Upper lobe of left lung (tissue), 6 donors: ENCODE results near the gene VGLL3. TPM values are rescaled to one million over a fixed set of nuclear protein-coding genes. Genes with fewer than 3 reads are reported as not detected.

Experiments used
- ATAC-seq, 2 donors: fragments of 200-7000 bp; cut with Tn5 transposase; one replicate each; pipeline ENCODE4 v1.9.1; 2022; ENCODE audit warnings: mild to moderate bottlenecking in 2 of 2, moderate library complexity in 2 of 2; ENCODE audit not compliant: low FRiP score in 2 of 2
- DNase-seq, 2 donors: peaks; one replicate each; pipeline ENCODE4 v3.0.0-alpha.2; 2019 to 2020
- H3K27ac ChIP-seq, 4 donors: fragments of 200-600 bp; sonication (generic); one replicate each; pipeline ENCODE4 v1.5.1; 2016 to 2019
- H3K27me3 ChIP-seq, 4 donors: fragments of 200-600 bp; sonication (generic); one replicate each; pipeline ENCODE4 v1.5.1; 2017 to 2019
- H3K36me3 ChIP-seq, 4 donors: fragments of 200-600 bp; sonication (generic); one replicate each; pipeline ENCODE4 v1.5.1; 2016 to 2019
- H3K4me1 ChIP-seq, 4 donors: fragments of 200-600 bp; sonication (generic); one replicate each; pipeline ENCODE4 v1.5.1; 2018 to 2019
- H3K4me3 ChIP-seq, 4 donors: fragments of 200-600 bp; sonication (generic); one replicate each; pipeline ENCODE4 v1.5.1; 2017 to 2019; ENCODE audit warnings: mild to moderate bottlenecking in 2 of 4, moderate library complexity in 1 of 4
- H3K9me3 ChIP-seq, 4 donors: fragments of 200-600 bp; sonication (generic); one replicate each; pipeline ENCODE4 v1.5.1; 2018 to 2019
- CTCF ChIP-seq, 6 experiments: fragments of 450-650 bp in 4 of 6; fragments of 200-600 bp in 2 of 6; sonication (generic) in 2 of 6; IDR thresholded peaks; one replicate each; pipeline ENCODE4 v1.5.1; 2016 to 2019; ENCODE audit warnings: antibody characterized with exemption in 6 of 6
- EP300 ChIP-seq, 4 donors: sonication (generic); formaldehyde crosslinking; IDR thresholded peaks; one replicate each; pipeline ENCODE4 v1.5.1; 2017; ENCODE audit warnings: antibody characterized with exemption in 4 of 4, control low read depth in 2 of 4
- POLR2A ChIP-seq, 4 donors: fragments of 450-650 bp; IDR thresholded peaks; one replicate each; pipeline ENCODE4 v1.5.1; 2016 to 2017; ENCODE audit warnings: antibody characterized with exemption in 4 of 4, mild to moderate bottlenecking in 2 of 4
- POLR2AphosphoS5 ChIP-seq, 2 donors: sonication (generic); formaldehyde crosslinking; IDR thresholded peaks; one replicate each; pipeline ENCODE4 v1.5.1; 2017; ENCODE audit warnings: antibody characterized with exemption in 2 of 2
- WGBS, 2 donors: methylation state at CpG; one replicate each; pipeline ENCODE4 v1.1.5; 2017 to 2018; 5-methylcytosine and 5-hydroxymethylcytosine counted together
- total RNA-seq, 6 donors: library from RNA; depleted of rRNA in 4 of 6; stranded (reverse); fragments of >200 nt in 4 of 6; gene quantifications; one replicate each; pipeline versions ENCODE4 v1.1.0 to v1.2.1, GENCODE V29; 2016 to 2021
- donor health status: DM: no; HTN: no; CAD: no; lungs with moderate emphysema.
- donor health status: DM: no; HTN: yes; CAD: no; lungs with severe emphysema.

VGLL3 gene
- total RNA-seq, 6 donors from 2014 or later: 11.5 to 50.5 (median 38.3) TPM

DNA sequence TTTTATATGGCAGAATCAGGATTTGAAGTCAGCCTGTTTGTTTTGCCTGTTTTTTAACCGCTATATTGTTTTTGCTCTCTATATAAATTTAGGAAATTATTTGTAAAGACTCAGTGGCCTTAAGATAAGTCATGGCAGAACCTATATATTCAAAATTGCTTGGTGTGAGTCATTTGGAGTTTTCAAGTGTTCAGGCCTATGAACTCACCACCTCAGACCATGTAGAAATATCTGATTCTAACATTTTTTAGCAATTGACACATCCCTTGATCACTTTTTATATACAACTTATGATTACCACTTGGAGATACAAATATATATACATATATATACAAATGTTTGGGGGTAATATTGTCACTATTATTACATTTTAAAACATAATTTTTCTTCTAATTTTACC lies 95.7 kb downstream of the VGLL3 start:
- no peak for ATAC-seq
- Histone ChIP-seq H3K36me3 (no peaks in the 10 kb centered on the region), H3K9me3 (no peaks in the 10 kb centered on the region), H3K27me3 (no peaks in the 10 kb centered on the region), H3K4me1 (no peaks in the 10 kb centered on the region), H3K4me3 (no peak overlapping the region), H3K27ac (no peak overlapping the region)
- no peak for DNase-seq
- 39 to 97% methylated on average over 1 of the region's 1 CpG for WGBS, 2 donors
- TF ChIP-seq CTCF (IDR thresholded peaks at IDR 0.05) (no peak), POLR2AphosphoS5 (IDR thresholded peaks at IDR 0.05) (no peak), EP300 (IDR thresholded peaks at IDR 0.05) (no peak), POLR2A (IDR thresholded peaks at IDR 0.05) (no peak)

GRCh38 chr3:86890741-86891396 lies 100.1 kb downstream of the VGLL3 start:
- no peak for ATAC-seq
- TF ChIP-seq EP300 (IDR thresholded peaks at IDR 0.05) (no peak), POLR2A (IDR thresholded peaks at IDR 0.05) (no peak)
- Histone ChIP-seq H3K27me3 (no peaks in the 10 kb centered on the region), H3K27ac (no peak overlapping the region), H3K36me3 (no peaks in the 10 kb centered on the region), H3K9me3 (no peaks in the 10 kb centered on the region), H3K4me1 (no peaks in the 10 kb centered on the region), H3K4me3 (no peak overlapping the region)
- DNase-seq: no peak
- WGBS, 2 donors: 40 to 53% methylated on average over 1 of the region's 1 CpG

Other genes starting within 250 kb of the VGLL3 start
- gene CHMP2B, start 236.2 kb upstream of the VGLL3 start, total RNA-seq: 10 to 100 TPM; 15.7 to 56.3 (median 38.9) TPM